DND-41 (cell line): ENCODE data around the gene NRG3.

Experiments used
- ATAC-seq: fragments of 200-7000 bp; cut with Tn5 transposase; 3 replicates; pipeline ENCODE4 v1.9.1; 2021; ENCODE audit warnings: low read depth; ENCODE audit not compliant: insufficient read depth
- DNase-seq: peaks from one replicate; pipeline ENCODE4 v3.0.0-alpha.2; 2020
- H2AFZ ChIP-seq: 2 replicates; pipeline ENCODE4 v1.6.0; 2012; ENCODE audit warnings: low read depth, low read length
- H3K27ac ChIP-seq: 2 replicates; pipeline ENCODE4 v1.5.1; 2012; ENCODE audit warnings: low read length, inconsistent platforms
- H3K27me3 ChIP-seq: fragments of 200-600 bp; sonication (generic); 2 replicates; pipeline ENCODE4 v1.6.0; 2012; ENCODE audit warnings: low read length, mild to moderate bottlenecking, inconsistent platforms; ENCODE audit not compliant: insufficient read depth, poor library complexity
- H3K36me3 ChIP-seq: 2 replicates; pipeline ENCODE4 v1.5.1; 2012; ENCODE audit warnings: low read length, inconsistent platforms; ENCODE audit not compliant: insufficient read depth
- H3K4me1 ChIP-seq: 2 replicates; pipeline ENCODE4 v1.5.1; 2012; ENCODE audit warnings: mild to moderate bottlenecking, low read length; ENCODE audit not compliant: insufficient read depth
- H3K4me2 ChIP-seq: 2 replicates; pipeline ENCODE4 v1.6.0; 2012; ENCODE audit warnings: mild to moderate bottlenecking, moderate library complexity, low read length, inconsistent platforms; ENCODE audit not compliant: insufficient read depth
- H3K4me3 ChIP-seq, 2 experiments: fragments of 200-600 bp in 1 of 2; shearing (Covaris generic) in 1 of 2; 2 replicates each; pipeline ENCODE4 v1.5.1; 2012 to 2016; ENCODE audit warnings: inconsistent platforms in 2 of 2, low read length in 2 of 2, mild to moderate bottlenecking in 2 of 2, low read depth in 1 of 2, moderate library complexity in 1 of 2
- H3K79me2 ChIP-seq: 2 replicates; pipeline ENCODE4 v1.6.0; 2012; ENCODE audit warnings: low read length, inconsistent platforms; ENCODE audit not compliant: insufficient read depth
- H3K9ac ChIP-seq: 2 replicates; pipeline ENCODE4 v1.6.0; 2012; ENCODE audit warnings: low read depth, mild to moderate bottlenecking, inconsistent platforms, low read length, moderate library complexity
- H3K9me3 ChIP-seq: 2 replicates; pipeline ENCODE4 v1.5.1; 2012; ENCODE audit warnings: low read length, moderate library complexity, mild to moderate bottlenecking, inconsistent platforms; ENCODE audit not compliant: insufficient read depth, severe bottlenecking
- H4K20me1 ChIP-seq: 2 replicates; pipeline ENCODE4 v1.6.0; 2012; ENCODE audit warnings: low read length; ENCODE audit not compliant: insufficient read depth
- EZH2 ChIP-seq: IDR thresholded peaks from 3 replicates; pipeline ENCODE4 v1.6.1; 2012; ENCODE audit warnings: borderline replicate concordance, low read depth, mild to moderate bottlenecking, moderate library complexity, low read length, inconsistent platforms; ENCODE audit not compliant: severe bottlenecking
- TF ChIP-seq, protein P1 (sequence below): IDR thresholded peaks from 2 replicates; pipeline ENCODE4 v1.5.1; 2012; ENCODE audit warnings: borderline replicate concordance, low read length, moderate library complexity, mild to moderate bottlenecking; ENCODE audit not compliant: poor library complexity, severe bottlenecking; ENCODE audit errors: extremely low read depth

The NRG3 gene

DNA sequence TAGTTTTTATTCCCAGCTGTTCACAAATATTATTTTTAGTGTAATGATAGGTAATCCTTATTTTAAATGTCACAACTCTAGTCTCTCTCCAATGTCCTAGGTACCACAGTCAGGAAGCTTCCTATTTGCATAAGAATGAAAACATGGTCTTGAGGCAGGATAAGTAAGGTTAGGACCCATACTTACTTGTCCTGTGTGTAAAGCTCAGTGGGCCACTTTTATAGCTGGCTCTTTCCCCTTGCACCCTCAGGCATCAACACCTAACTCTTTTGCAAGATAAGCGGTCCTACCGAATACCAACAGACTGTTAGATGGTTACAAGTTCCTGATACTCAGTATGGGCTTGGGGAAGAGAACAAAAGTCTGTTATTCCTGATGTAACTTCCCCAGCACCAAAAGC is 986.9 kb downstream of the NRG3 start:
- Histone ChIP-seq H3K4me3 (no peak overlapping the region), H3K4me2 (no peak overlapping the region), H3K79me2 (no peaks in the 10 kb centered on the region), H3K36me3 (no peaks in the 10 kb centered on the region), H4K20me1 (no peaks in the 10 kb centered on the region), H3K9me3 (no peaks in the 10 kb centered on the region), H3K27me3 (no peaks in the 10 kb centered on the region), H2AFZ (no peak overlapping the region), H3K4me1 (no peaks in the 10 kb centered on the region), H3K9ac (no peak overlapping the region), H3K27ac (no peak overlapping the region)
- TF ChIP-seq, protein P1, sequence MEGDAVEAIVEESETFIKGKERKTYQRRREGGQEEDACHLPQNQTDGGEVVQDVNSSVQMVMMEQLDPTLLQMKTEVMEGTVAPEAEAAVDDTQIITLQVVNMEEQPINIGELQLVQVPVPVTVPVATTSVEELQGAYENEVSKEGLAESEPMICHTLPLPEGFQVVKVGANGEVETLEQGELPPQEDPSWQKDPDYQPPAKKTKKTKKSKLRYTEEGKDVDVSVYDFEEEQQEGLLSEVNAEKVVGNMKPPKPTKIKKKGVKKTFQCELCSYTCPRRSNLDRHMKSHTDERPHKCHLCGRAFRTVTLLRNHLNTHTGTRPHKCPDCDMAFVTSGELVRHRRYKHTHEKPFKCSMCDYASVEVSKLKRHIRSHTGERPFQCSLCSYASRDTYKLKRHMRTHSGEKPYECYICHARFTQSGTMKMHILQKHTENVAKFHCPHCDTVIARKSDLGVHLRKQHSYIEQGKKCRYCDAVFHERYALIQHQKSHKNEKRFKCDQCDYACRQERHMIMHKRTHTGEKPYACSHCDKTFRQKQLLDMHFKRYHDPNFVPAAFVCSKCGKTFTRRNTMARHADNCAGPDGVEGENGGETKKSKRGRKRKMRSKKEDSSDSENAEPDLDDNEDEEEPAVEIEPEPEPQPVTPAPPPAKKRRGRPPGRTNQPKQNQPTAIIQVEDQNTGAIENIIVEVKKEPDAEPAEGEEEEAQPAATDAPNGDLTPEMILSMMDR, result no peak
- ATAC-seq, result no peak
- DNase-seq, result no peak

DNA sequence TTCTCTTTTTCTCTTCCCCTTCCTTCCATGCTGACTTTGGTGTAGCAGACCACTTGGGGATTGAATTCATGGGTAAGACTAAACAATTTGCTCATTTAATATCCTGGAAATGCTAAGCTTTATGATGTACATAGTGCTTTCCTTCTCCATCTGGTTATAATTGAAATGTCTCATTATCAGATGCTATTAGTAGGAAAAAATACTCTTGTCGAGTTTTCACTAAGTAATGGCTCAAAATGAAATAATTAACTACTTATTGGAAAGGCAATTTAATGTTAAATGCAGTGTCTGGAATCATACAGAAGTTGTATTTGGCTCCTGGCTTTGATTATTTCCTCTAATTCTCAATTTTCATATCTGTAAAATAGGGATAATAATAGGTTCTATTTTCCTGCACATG is 990.4 kb downstream of the NRG3 start:
- H4K20me1 ChIP-seq, result no peaks in the 10 kb centered on the region
- no peak overlapping the region for H3K27ac ChIP-seq
- no peaks in the 10 kb centered on the region for H3K9me3 ChIP-seq
- ATAC-seq (no peak), DNase-seq (no peak)
- TF ChIP-seq, protein P1, result no peak
- TF ChIP-seq EZH2, result no peak
- H3K4me3 ChIP-seq, result no peak overlapping the region
- H3K27me3 ChIP-seq, result no peaks in the 10 kb centered on the region
- no peak overlapping the region for H3K9ac ChIP-seq
- no peaks in the 10 kb centered on the region for H3K36me3 ChIP-seq
- H3K79me2 ChIP-seq, result no peaks in the 10 kb centered on the region
- H3K4me2 ChIP-seq, result no peak overlapping the region
- no peaks in the 10 kb centered on the region for H3K4me1 ChIP-seq
- H2AFZ ChIP-seq, result no peak overlapping the region

DNA sequence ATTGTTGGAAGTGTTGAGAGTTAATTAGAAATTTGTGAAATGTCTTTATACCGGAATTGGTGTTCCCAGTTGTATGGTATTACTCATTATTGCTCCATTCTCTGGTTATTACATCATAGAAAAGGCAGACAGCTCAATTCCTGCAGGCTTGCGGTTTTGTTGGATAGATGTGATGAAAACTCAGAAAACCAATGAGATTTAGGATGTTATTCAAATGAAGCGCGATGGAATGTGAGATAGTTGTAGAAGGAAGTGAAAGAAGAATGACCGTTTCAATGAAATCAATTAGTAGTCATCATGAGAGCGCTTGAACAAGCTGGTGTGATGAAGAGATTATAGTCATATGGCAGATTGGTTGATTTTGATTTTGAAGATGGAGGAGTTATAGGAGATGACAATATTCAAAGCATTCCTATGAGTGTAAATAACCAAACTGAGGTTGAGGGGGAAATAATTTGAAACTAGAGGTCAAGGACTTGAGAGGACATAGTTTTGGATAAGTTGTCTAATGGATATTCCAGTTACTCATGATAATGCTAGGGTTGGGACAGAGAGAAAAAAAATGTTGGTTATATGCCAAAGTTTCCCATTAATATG is 991.5 kb downstream of the NRG3 start:
- Histone ChIP-seq H4K20me1 (no peaks in the 10 kb centered on the region), H3K9ac (no peak overlapping the region), H3K9me3 (no peaks in the 10 kb centered on the region), H3K27ac (no peak overlapping the region), H3K27me3 (no peaks in the 10 kb centered on the region), H3K36me3 (no peaks in the 10 kb centered on the region), H3K4me1 (no peaks in the 10 kb centered on the region), H3K79me2 (no peaks in the 10 kb centered on the region), H3K4me2 (no peak overlapping the region), H2AFZ (no peak overlapping the region), H3K4me3 (no peak overlapping the region)
- DNase-seq (no peak), ATAC-seq (no peak)
- TF ChIP-seq EZH2, result no peak
- TF ChIP-seq, protein P1, result no peak

DNA sequence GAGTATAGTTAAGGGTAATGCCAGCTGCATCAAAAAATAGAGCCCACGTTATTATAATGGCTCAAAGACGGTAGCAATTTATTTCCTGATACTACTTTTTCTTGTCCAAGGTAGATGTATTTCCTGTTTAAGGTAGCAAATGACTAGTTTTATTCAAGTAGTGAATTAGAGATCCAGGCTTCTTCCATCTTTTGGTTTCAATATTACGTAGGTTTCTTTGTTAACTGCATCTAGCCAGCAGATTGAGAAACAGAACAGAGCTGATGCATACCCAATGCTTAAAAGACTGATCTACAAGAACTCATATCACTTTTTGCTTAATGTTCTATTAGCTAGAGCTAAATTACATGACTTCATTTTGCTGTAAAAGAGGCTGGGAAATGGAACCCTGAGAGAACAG is 992.1 kb downstream of the NRG3 start:
- Histone ChIP-seq H3K36me3 (no peaks in the 10 kb centered on the region), H3K9me3 (no peaks in the 10 kb centered on the region), H3K4me2 (no peak overlapping the region), H3K4me1 (no peaks in the 10 kb centered on the region), H4K20me1 (no peaks in the 10 kb centered on the region), H3K79me2 (no peaks in the 10 kb centered on the region), H3K27ac (no peak overlapping the region), H3K4me3 (no peak overlapping the region), H3K27me3 (no peaks in the 10 kb centered on the region), H3K9ac (no peak overlapping the region), H2AFZ (no peak overlapping the region)
- TF ChIP-seq, protein P1, result no peak
- no peak for TF ChIP-seq EZH2
- ATAC-seq (no peak), DNase-seq (no peak)
